ENCODE results near the gene MYOM1.

MYOM1 gene

DNA sequence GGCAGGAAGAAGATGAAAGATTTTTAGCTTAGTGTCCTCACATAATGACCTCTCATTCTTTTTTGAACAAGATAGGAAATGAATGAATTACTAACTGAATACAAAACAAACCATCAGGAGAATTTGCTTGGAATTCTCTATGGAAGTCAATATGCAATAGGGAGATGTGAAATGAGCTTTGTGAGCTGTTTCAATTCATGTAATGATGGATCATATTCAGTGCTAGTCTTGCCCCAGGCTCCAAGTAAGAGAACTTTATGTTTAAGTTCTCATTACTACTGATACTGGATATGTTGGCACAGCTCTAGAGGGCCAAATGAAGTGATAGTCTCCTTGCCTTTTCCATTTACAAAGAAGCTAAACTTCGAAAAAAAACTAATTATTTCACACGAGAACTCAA is 29.2 kb downstream of the MYOM1 start:
- no CpG with 5 or more reads among the region's 2 CpGs for WGBS, 2 donors (ENCODE audit: extremely low coverage in 2 of 2, insufficient read length in 2 of 2, insufficient replicate concordance in 1 of 2)
- H3K36me3 ChIP-seq (replicated peaks in 1 of 2; ENCODE audit: control insufficient read depth in 2 of 2, insufficient read depth in 2 of 2, low read length in 2 of 2), result no peaks in the 10 kb centered on the region
- H3K79me1 ChIP-seq (ENCODE audit: low read depth, low read length), result no peaks in the 10 kb centered on the region

DNA sequence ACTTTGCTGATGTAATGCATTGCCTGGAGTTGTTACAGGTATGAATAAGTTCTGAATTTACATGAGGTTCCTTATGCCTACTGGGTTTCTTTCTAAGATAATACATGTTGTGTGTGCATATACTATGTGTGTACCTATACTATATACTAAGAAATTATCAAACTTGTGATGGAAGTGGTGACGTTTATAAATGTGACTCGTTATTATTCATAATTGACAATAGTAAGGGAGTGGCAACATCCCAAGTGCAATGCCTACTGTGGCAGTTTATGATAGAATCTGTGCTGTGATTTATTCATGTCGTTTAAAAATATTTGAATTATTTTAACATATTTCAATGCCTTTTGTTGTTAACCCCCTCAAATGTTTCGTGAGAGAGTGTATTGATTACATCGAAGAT is 29.9 kb downstream of the MYOM1 start:
- no CpG with 5 or more reads among the region's 5 CpGs for WGBS, 2 donors (ENCODE audit: extremely low coverage in 2 of 2, insufficient read length in 2 of 2, insufficient replicate concordance in 1 of 2)
- H3K18ac ChIP-seq (ENCODE audit: low read length), result no peak overlapping the region

More for the DNA sequence above, 29.2 kb downstream of the MYOM1 start:
- no peaks in the 10 kb centered on the region for H3K4me1 ChIP-seq (ENCODE audit: control insufficient read depth in 2 of 2, insufficient read depth in 1 of 2, low read depth in 1 of 2, low read length in 2 of 2)
- no peak overlapping the region for H2BK5ac ChIP-seq (ENCODE audit: low read length)
- H2AFZ ChIP-seq (ENCODE audit: low read length), result no peak overlapping the region
- no peak overlapping the region for H2AK5ac ChIP-seq (ENCODE audit: low read depth, low read length)
- H4K8ac ChIP-seq (ENCODE audit: low read depth, low read length), result no peak overlapping the region
- no peak overlapping the region for H4K91ac ChIP-seq (ENCODE audit: low read depth, low read length, poor library complexity)
- H3K4me2 ChIP-seq (ENCODE audit: insufficient read depth, low read length, poor library complexity, severe bottlenecking), result no peak overlapping the region
- no peak overlapping the region for H2BK120ac ChIP-seq (ENCODE audit: low read depth, low read length)
- DNase-seq (ENCODE audit: low spot score), result no peak
- H3K4me3 ChIP-seq (ENCODE audit: low read length in 2 of 2), result no peak overlapping the region
- H3K27me3 ChIP-seq (ENCODE audit: control insufficient read depth in 3 of 3, insufficient read depth in 3 of 3, low read depth in 1 of 3, low read length in 3 of 3), result no peaks in the 10 kb centered on the region
- H3K14ac ChIP-seq (ENCODE audit: low read length), result no peak overlapping the region
- H3K9ac ChIP-seq (ENCODE audit: low read depth, low read length, poor library complexity), result no peak overlapping the region
- H3K27ac ChIP-seq (replicated peaks; ENCODE audit: low read length), result no peak overlapping the region
- no peak overlapping the region for H3K4ac ChIP-seq (ENCODE audit: low read length)
- no peak overlapping the region for H3K23ac ChIP-seq (ENCODE audit: low read depth, low read length, poor library complexity)
- H2BK12ac ChIP-seq (ENCODE audit: low read length), result no peak overlapping the region
- H3K18ac ChIP-seq (ENCODE audit: low read length), result no peak overlapping the region
- no peaks in the 10 kb centered on the region for H3K9me3 ChIP-seq (replicated peaks in 1 of 2; ENCODE audit: control insufficient read depth in 2 of 2, insufficient read depth in 1 of 2, low read depth in 1 of 2, low read length in 2 of 2)
- no peak overlapping the region for H2BK15ac ChIP-seq (ENCODE audit: low read length)

DNA sequence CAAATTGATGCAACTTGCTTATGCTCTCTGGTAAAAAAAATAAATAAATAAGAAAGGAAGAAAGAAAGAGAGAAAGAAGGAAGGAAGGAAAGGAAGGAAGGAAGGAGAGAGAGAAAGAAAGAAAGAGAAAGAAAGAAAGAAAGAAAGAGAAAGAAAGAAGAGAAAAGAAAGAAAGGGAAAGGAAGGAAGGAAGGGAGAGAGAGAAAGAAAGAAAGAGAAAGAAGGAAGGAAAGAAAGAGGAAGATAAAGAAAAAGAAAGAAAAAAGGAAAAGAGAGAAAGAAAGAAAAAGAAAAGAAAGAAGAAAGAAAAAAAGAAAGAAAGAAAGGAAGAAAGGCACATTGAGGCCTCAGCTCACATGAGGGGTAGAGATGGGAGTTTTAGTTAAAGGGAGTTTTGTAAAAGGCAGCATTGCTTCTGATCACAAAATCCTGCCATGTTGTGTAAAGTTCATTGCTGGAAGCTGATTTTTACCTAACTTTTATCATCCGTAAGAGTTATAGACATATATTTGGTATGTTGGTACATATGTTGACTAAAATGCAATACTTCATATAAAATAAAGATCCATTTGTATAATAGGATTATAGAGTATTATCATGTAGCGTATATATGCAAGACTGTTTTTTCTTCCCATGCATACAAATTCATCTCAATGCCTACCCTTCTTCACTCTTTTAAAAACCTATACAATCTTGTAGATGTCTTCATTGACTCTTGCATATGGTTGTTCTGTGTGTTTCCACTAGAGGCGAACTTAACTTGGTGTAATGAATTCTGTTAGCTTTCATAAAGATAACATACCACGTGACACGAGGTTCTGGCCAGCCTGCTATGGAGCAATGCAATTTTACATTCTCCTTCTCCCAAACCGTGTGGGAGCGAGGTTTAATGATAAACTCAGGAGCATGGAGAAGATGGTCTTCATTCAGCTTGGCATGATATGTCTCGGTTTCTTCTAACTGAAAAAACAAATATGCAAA is 32.8 kb downstream of the MYOM1 start:
- Histone ChIP-seq H3K4me1 (ENCODE audit: control insufficient read depth in 2 of 2, insufficient read depth in 1 of 2, low read depth in 1 of 2, low read length in 2 of 2) (peaks cover 0 to 2% of the 10 kb centered on the region in 2 donors), H4K8ac (ENCODE audit: low read depth, low read length) (no peak overlapping the region), H3K9ac (ENCODE audit: low read depth, low read length, poor library complexity) (no peak overlapping the region), H3K4me3 (ENCODE audit: low read length in 2 of 2) (no peak overlapping the region), H4K91ac (ENCODE audit: low read depth, low read length, poor library complexity) (no peak overlapping the region), H3K9me3 (replicated peaks in 1 of 2; ENCODE audit: control insufficient read depth in 2 of 2, insufficient read depth in 1 of 2, low read depth in 1 of 2, low read length in 2 of 2) (no peaks in the 10 kb centered on the region), H2BK120ac (ENCODE audit: low read depth, low read length) (no peak overlapping the region), H2AFZ (ENCODE audit: low read length) (no peak overlapping the region), H2BK12ac (ENCODE audit: low read length) (no peak overlapping the region), H3K14ac (ENCODE audit: low read length) (no peak overlapping the region), H3K36me3 (replicated peaks in 1 of 2; ENCODE audit: control insufficient read depth in 2 of 2, insufficient read depth in 2 of 2, low read length in 2 of 2) (no peaks in the 10 kb centered on the region), H2BK15ac (ENCODE audit: low read length) (no peak overlapping the region), H3K23ac (ENCODE audit: low read depth, low read length, poor library complexity) (no peak overlapping the region), H2AK5ac (ENCODE audit: low read depth, low read length) (no peak overlapping the region), H3K4me2 (ENCODE audit: insufficient read depth, low read length, poor library complexity, severe bottlenecking) (no peak overlapping the region), H3K27me3 (ENCODE audit: control insufficient read depth in 3 of 3, insufficient read depth in 3 of 3, low read depth in 1 of 3, low read length in 3 of 3) (no peaks in the 10 kb centered on the region), H3K79me1 (ENCODE audit: low read depth, low read length) (no peaks in the 10 kb centered on the region), H3K27ac (replicated peaks; ENCODE audit: low read length) (no peak overlapping the region), H3K18ac (ENCODE audit: low read length) (no peak overlapping the region), H3K4ac (ENCODE audit: low read length) (no peak overlapping the region), H2BK5ac (ENCODE audit: low read length) (no peak overlapping the region)
- no peak for DNase-seq (ENCODE audit: low spot score)
- WGBS, 2 donors (ENCODE audit: extremely low coverage in 2 of 2, insufficient read length in 2 of 2, insufficient replicate concordance in 1 of 2), result no CpG with 5 or more reads among the region's 8 CpGs

More for the DNA sequence above, 29.9 kb downstream of the MYOM1 start:
- Histone ChIP-seq H3K4me2 (ENCODE audit: insufficient read depth, low read length, poor library complexity, severe bottlenecking) (no peak overlapping the region), H4K8ac (ENCODE audit: low read depth, low read length) (no peak overlapping the region), H3K23ac (ENCODE audit: low read depth, low read length, poor library complexity) (no peak overlapping the region), H3K79me1 (ENCODE audit: low read depth, low read length) (no peaks in the 10 kb centered on the region), H2BK5ac (ENCODE audit: low read length) (no peak overlapping the region), H3K4me3 (ENCODE audit: low read length in 2 of 2) (no peak overlapping the region), H2AFZ (ENCODE audit: low read length) (no peak overlapping the region), H2BK12ac (ENCODE audit: low read length) (no peak overlapping the region), H2BK15ac (ENCODE audit: low read length) (no peak overlapping the region), H3K4ac (ENCODE audit: low read length) (no peak overlapping the region), H3K9me3 (replicated peaks in 1 of 2; ENCODE audit: control insufficient read depth in 2 of 2, insufficient read depth in 1 of 2, low read depth in 1 of 2, low read length in 2 of 2) (no peaks in the 10 kb centered on the region), H4K91ac (ENCODE audit: low read depth, low read length, poor library complexity) (no peak overlapping the region), H3K27ac (replicated peaks; ENCODE audit: low read length) (no peak overlapping the region), H3K14ac (ENCODE audit: low read length) (no peak overlapping the region), H3K9ac (ENCODE audit: low read depth, low read length, poor library complexity) (no peak overlapping the region), H3K36me3 (replicated peaks in 1 of 2; ENCODE audit: control insufficient read depth in 2 of 2, insufficient read depth in 2 of 2, low read length in 2 of 2) (no peaks in the 10 kb centered on the region), H2AK5ac (ENCODE audit: low read depth, low read length) (no peak overlapping the region), H3K27me3 (ENCODE audit: control insufficient read depth in 3 of 3, insufficient read depth in 3 of 3, low read depth in 1 of 3, low read length in 3 of 3) (no peaks in the 10 kb centered on the region), H3K4me1 (ENCODE audit: control insufficient read depth in 2 of 2, insufficient read depth in 1 of 2, low read depth in 1 of 2, low read length in 2 of 2) (no peaks in the 10 kb centered on the region), H2BK120ac (ENCODE audit: low read depth, low read length) (no peak overlapping the region)
- no peak for DNase-seq (ENCODE audit: low spot score)

DNA sequence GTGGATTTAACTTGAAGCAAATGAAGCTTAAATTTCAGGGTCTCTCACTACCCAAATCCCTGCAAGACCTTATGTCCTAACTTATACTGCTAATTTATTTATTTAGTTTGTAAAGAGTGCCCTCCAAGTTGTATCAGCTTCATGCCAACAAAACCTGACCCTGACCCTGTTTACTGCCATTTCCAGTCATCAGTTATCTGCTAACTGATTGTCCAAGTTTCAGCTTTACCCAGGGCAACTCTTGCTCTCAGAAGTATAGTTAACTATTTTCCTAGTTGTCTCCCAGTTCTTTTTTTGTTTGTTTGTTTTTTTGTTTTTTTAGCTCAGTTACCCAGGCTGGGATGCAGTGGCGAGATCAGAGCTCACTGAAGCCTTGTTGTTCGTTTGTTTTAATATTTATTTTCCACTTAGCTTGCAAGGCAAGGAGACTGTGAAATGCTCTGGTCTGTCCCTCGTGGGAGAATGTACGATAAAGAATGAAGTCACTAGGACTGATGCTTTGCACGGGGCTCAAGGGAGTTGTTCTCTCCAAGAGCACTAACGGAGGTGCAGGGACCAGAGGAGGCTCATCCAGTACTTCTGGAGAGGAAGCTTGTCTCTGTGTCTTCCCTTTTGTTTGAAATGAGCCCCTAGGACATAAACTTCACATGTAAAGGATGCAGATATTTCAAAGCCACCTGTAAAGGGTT is 35.3 kb downstream of the MYOM1 start:
- Histone ChIP-seq H4K91ac (ENCODE audit: low read depth, low read length, poor library complexity) (no peak overlapping the region), H3K4me3 (ENCODE audit: low read length in 2 of 2) (no peak overlapping the region), H3K9ac (ENCODE audit: low read depth, low read length, poor library complexity) (no peak overlapping the region), H3K18ac (ENCODE audit: low read length) (no peak overlapping the region), H3K27ac (replicated peaks; ENCODE audit: low read length) (no peak overlapping the region), H3K9me3 (replicated peaks in 1 of 2; ENCODE audit: control insufficient read depth in 2 of 2, insufficient read depth in 1 of 2, low read depth in 1 of 2, low read length in 2 of 2) (no peaks in the 10 kb centered on the region), H2BK120ac (ENCODE audit: low read depth, low read length) (no peak overlapping the region), H2BK5ac (ENCODE audit: low read length) (no peak overlapping the region), H2AFZ (ENCODE audit: low read length) (peak overlapping the region; percentile 57), H3K4me2 (ENCODE audit: insufficient read depth, low read length, poor library complexity, severe bottlenecking) (no peak overlapping the region), H3K4ac (ENCODE audit: low read length) (no peak overlapping the region), H2BK12ac (ENCODE audit: low read length) (no peak overlapping the region), H4K8ac (ENCODE audit: low read depth, low read length) (no peak overlapping the region), H3K23ac (ENCODE audit: low read depth, low read length, poor library complexity) (no peak overlapping the region), H3K4me1 (ENCODE audit: control insufficient read depth in 2 of 2, insufficient read depth in 1 of 2, low read depth in 1 of 2, low read length in 2 of 2) (peaks cover 0 to 9% of the 10 kb centered on the region in 2 donors), H3K14ac (ENCODE audit: low read length) (no peak overlapping the region), H3K79me1 (ENCODE audit: low read depth, low read length) (no peaks in the 10 kb centered on the region), H2BK15ac (ENCODE audit: low read length) (no peak overlapping the region), H3K36me3 (replicated peaks in 1 of 2; ENCODE audit: control insufficient read depth in 2 of 2, insufficient read depth in 2 of 2, low read length in 2 of 2) (no peaks in the 10 kb centered on the region), H3K27me3 (ENCODE audit: control insufficient read depth in 3 of 3, insufficient read depth in 3 of 3, low read depth in 1 of 3, low read length in 3 of 3) (no peaks in the 10 kb centered on the region), H2AK5ac (ENCODE audit: low read depth, low read length) (no peak overlapping the region)
- DNase-seq (ENCODE audit: low spot score), result no peak
- no CpG with 5 or more reads among the region's 6 CpGs for WGBS, 2 donors (ENCODE audit: extremely low coverage in 2 of 2, insufficient read length in 2 of 2, insufficient replicate concordance in 1 of 2)
